NCI-H187 treated with DMSO at 0.1 percent for 48 hours (cell line): ENCODE results near the gene ROMO1.
"Not testable (repeated sequence)": the region's sequence is repeated elsewhere in the genome, so short reads cannot be mapped to it uniquely, and the experiment has no call there.

Source experiments
- DNase-seq: peaks from one replicate; lab custom pipeline; 2025; lab: John Stamatoyannopoulos, UW

Gene ROMO1

GRCh38 chr20:35711588-35712209, 12.5 kb downstream of the ROMO1 start:
- DNase-seq: no peak

- DNase-seq: not testable (repeated sequence)
Measured at GRCh38 chr20:35713120-35713519, 13.9 kb downstream of the ROMO1 start.

DNA sequence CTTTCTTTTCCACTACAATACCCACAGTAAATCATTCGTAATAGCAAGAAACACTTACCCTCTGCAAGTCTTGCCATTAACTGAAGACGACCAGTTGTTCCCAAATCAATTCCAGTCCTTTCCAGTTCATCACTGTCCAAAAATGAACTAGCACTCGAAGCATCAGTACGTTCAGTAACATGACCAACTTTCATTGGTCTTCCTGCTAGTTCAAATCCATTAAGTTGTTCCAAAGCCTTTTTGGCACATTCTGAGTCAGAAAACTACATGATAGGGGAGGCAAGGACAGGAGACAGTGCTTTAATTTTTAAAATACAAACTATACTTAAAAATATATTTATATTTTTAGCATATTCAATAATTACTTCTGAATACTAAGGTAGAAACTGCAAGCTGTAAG, 14.9 kb downstream of the ROMO1 start:
- DNase-seq: no peak

- DNase-seq: no peak
Measured at GRCh38 chr20:35715652-35716051, 16.4 kb downstream of the ROMO1 start.

DNA sequence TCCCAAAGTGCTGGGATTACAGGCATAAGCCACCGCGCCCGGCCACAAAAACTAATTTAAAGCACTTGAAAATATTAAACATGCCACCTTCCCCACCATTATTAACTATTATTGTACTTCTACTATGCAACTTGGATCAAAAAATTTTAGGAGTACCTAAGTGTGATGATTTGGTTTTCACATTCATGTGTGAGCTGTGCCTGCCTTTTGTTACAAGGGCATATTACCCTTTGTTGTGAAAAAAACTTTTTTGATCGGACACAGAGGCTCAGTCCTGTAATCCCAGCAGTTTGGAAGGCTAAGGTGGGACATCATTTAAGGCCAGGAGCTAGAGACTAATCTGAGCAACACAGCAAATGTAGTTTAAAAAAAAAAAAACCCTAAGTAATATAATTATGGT, 17.1 kb downstream of the ROMO1 start:
- DNase-seq: no peak

GRCh38 chr20:35718321-35718720, 19.1 kb downstream of the ROMO1 start:
- DNase-seq: not testable (repeated sequence)

- no peak for DNase-seq
Measured at GRCh38 chr20:35718972-35719635, 19.9 kb downstream of the ROMO1 start.

DNA sequence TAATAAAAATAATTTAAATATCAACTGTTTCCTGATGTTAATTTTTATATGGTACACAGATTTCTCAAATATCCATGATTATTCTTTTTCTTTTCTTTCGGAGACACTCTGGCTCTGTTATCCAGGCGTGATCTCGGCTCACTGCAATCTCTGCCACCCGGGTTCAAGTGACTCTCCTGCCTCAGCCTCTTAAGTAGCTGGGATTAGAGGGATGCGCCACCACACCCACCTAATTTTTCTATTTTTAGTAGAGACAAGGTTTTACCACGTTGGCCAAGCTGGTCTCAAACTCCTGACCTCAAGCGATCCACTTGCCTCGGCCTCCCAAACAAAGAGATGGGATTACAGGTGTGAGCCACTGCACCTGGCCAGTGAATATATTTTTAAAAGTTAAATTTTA, 20.5 kb downstream of the ROMO1 start:
- DNase-seq: no peak

GRCh38 chr20:35720165-35721123, 21.2 kb downstream of the ROMO1 start:
- DNase-seq: no peak

GRCh38 chr20:35721219-35721618, 22.0 kb downstream of the ROMO1 start:
- no peak for DNase-seq

DNA sequence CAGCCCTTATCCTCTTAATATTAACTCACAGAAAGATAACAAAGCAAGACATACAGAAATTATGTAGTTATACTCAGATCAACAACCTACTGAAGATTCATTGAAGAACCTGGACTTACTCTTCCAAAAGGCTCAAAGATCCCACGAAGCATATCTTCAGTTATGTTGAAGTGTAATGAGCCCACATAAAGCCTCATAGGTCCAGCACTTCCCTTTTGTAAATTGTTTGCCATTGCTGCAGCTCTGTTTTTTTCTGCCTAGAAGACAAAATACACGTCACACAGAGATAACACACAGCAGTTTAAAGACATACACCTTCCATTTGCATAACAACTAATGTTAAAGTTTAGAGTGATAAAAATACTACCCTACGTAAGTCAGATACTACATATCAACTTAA, 22.4 kb downstream of the ROMO1 start:
- no peak for DNase-seq

- not testable (repeated sequence) for DNase-seq
Measured at GRCh38 chr20:35723275-35723639, 24.1 kb downstream of the ROMO1 start.

- DNase-seq: not testable (repeated sequence)
Measured at GRCh38 chr20:35723652-35724320, 24.6 kb downstream of the ROMO1 start.

- no peak for DNase-seq
Measured at GRCh38 chr20:35724321-35725230, 25.4 kb downstream of the ROMO1 start.

DNA sequence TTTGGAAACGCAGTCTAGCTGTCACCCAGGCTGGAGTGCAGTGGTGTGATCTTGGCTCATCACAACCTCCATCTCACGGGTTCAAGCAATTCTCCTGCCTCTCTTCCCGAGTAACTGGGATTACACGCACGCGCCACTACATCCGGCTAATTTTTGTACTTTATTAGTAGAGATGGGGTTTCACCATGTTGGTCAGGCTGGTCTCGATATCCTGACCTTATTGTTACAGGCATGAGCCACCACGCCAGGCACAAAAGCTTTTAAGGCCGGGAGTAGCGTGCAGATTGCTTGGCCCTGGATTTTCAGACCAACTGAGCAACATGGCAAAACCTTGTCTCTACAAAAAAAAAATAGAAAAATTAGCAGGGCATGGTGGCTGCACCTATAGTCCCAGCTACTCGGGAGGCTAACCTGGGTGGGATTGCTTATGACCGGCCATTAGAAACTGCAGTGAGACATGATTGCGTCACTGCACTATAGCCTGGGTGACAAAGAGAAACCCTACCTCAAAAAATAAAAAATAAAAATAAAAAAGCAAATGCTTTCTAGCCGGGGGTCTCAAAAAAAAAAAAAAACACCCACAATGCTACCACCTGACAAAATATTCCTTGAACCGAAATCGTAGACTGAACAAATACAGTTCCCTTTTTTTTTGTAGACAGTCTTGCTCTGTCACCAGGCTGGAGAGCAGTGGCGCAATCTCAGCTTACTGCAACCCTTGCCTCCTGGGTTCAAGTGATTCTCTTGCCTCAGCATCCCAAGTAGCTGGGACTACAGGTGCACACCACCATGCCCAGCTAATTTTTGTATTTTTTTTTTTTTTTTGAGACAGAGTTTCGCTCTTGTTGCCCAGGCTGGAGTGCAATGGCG, 27.9 kb downstream of the ROMO1 start:
- DNase-seq: no peak

GRCh38 chr20:35729283-35729807, 30.1 kb downstream of the ROMO1 start:
- DNase-seq: no peak

DNA sequence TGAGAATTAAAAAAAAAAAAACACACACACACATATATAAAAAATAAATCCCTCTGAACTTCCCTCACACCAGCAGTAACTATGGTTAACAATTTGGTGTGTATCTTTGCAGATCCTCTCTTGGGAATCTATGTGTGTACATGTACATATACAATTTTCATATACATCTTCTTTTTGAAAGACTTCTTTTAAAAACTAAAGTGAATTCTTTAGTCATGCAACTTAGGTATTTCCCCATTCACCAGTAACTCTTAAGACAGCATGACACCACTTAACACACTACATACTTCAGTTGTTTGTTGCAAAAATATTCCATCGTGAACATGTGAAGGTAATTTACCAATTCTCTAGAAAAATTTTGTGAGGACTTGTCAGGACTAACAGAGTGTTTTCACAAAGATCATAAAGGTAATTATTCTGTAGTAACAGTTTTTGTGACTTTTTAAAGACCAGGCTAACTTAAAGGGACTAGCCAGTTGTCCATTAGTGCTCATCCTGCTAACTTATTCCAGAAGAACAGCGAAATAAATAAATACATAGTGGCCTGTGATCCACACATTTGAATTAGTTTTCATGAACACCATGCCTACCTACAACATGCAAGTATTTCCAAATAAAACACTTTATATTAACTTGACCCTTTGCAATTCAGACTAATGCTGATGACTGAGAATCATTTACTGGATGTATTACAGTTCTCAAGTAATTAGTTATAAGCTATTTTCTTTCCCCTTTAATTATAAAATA, 30.8 kb downstream of the ROMO1 start:
- no peak for DNase-seq

GRCh38 chr20:35730583-35731468, 31.6 kb downstream of the ROMO1 start:
- DNase-seq: no peak
